GM12891 (cell line): ENCODE results near the gene ARHGEF40.

Experiments used
- POLR2A ChIP-seq: IDR thresholded peaks from 2 replicates; pipeline ENCODE4 v1.6.1; 2011; ENCODE audit warnings: low read depth, low read length, control low read depth
- POLR2AphosphoS5 ChIP-seq: IDR thresholded peaks from 2 replicates; pipeline ENCODE4 v1.6.1; 2011; ENCODE audit warnings: low read depth, low read length, control low read depth
- POU2F2 ChIP-seq: IDR thresholded peaks from 2 replicates; pipeline ENCODE4 v1.6.1; 2011; ENCODE audit warnings: low read depth, mild to moderate bottlenecking, control low read depth, low read length, moderate library complexity
- SPI1 ChIP-seq: IDR thresholded peaks from 2 replicates; pipeline ENCODE4 v1.6.1; 2011; ENCODE audit warnings: low read depth, low read length, control low read depth
- TAF1 ChIP-seq: IDR thresholded peaks from 2 replicates; pipeline ENCODE4 v1.6.1; 2011; ENCODE audit warnings: low read depth, low read length, control low read depth

DNA sequence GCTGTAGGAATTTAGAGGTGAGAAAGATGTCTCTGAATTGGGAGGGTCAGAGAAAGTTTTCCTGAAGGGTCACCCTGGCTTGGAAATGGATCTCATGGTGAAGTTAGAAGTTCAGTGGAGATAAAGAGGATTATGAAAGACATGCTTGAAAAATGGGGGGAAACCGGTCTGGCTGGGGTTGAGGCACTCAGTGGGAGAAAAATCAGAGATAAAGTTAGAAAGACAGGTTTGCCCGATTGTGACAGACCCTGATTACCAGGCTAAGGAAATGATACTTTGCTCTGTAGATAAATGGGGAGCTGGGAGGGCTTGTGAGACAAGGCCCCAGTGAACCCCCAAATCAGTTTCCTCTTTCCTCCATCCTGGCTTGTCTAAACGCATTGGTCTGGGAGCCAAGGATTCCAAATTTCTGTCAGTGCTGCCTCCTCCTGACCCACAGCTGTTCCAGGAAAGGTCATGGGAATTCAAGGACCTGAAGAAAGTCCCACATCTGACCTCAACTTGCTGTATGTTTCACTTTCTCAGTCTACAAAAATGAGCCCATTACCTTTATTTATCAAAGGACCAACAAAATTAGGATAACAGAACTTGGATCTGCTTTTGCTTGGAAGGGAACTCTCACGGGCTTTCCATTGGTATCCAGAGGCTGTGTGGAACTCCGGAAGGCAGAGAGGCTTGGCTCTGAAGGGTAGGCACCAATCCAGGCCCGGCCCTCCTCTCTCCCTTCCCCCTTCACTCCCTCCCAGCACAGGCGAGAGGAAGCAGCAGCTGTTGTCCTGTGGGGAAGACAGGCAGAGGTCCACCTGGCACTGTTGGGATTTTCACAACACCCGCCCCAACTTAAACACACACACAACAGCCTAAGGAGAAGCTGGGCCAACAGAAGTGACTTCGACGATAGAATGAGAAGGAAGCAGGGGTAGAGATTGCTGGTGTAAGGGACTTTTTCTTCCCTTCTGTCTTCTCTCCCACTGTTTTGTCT is 31.4 kb upstream of the ARHGEF40 start:
- TF ChIP-seq POLR2A: no peak
- TF ChIP-seq POLR2AphosphoS5: no peak
- TF ChIP-seq TAF1: no peak
- TF ChIP-seq SPI1: no peak
- no peak for TF ChIP-seq POU2F2
